Activated naive CD8-positive, alpha-beta T cell treated with anti-CD3 and anti-CD28 coated beads, Interleukin-2, amount 50 U/mL, for 24 hours (primary cell): ENCODE results near the gene COLEC12.
"Not testable (repeated sequence)": the region's sequence is repeated elsewhere in the genome, so short reads cannot be mapped to it uniquely, and the experiment has no call there.

Experiments
- ATAC-seq: fragments of 150-1000 bp; cut with Tn5 transposase; one replicate; pipeline ENCODE4 v1.10.0; 2021
- DNase-seq: peaks from one replicate; pipeline ENCODE4 v3.0.0; 2021
- H3K27ac Mint-ChIP-seq: one replicate; pipeline ENCODE4 v1.8.0; 2021; ENCODE audit warnings: mild to moderate bottlenecking, mixed read lengths
- H3K27me3 Mint-ChIP-seq: one replicate; pipeline ENCODE4 v1.8.0; 2021; ENCODE audit warnings: mixed read lengths
- H3K36me3 Mint-ChIP-seq: one replicate; pipeline ENCODE4 v1.8.0; 2021; ENCODE audit warnings: low read depth, mixed read lengths
- H3K4me1 Mint-ChIP-seq: one replicate; pipeline ENCODE4 v1.8.0; 2021; ENCODE audit warnings: mixed read lengths
- H3K4me3 Mint-ChIP-seq: one replicate; pipeline ENCODE4 v1.8.0; 2021; ENCODE audit warnings: mild to moderate bottlenecking, moderate library complexity, mixed read lengths
- H3K9me3 Mint-ChIP-seq: one replicate; pipeline ENCODE4 v1.8.0; 2021; ENCODE audit warnings: mixed read lengths

The COLEC12 gene

GRCh38 chr18:321865-322467, 178.5 kb downstream of the COLEC12 start:
- Mint-ChIP-seq H3K4me1 (peaks cover 7% of the 10 kb centered on the region), H3K36me3 (no peaks in the 10 kb centered on the region), H3K27me3 (peaks cover 4% of the 10 kb centered on the region), H3K9me3 (no peaks in the 10 kb centered on the region), H3K27ac (no peak overlapping the region), H3K4me3 (no peak overlapping the region)
- DNase-seq, result no peak
- no peak for ATAC-seq

- H3K36me3 Mint-ChIP-seq, result no peaks in the 10 kb centered on the region
- peaks cover 7% of the 10 kb centered on the region for H3K4me1 Mint-ChIP-seq
- no peak overlapping the region for H3K27ac Mint-ChIP-seq
- DNase-seq (no peak), ATAC-seq (no peak)
- H3K27me3 Mint-ChIP-seq, result peaks cover 4% of the 10 kb centered on the region
- H3K4me3 Mint-ChIP-seq, result no peak overlapping the region
- no peaks in the 10 kb centered on the region for H3K9me3 Mint-ChIP-seq
Measured at GRCh38 chr18:320155-320554, 180.3 kb downstream of the COLEC12 start.

- Mint-ChIP-seq H3K27me3 (peaks cover 4% of the 10 kb centered on the region), H3K4me1 (peaks cover 7% of the 10 kb centered on the region), H3K4me3 (no peak overlapping the region), H3K27ac (no peak overlapping the region), H3K36me3 (no peaks in the 10 kb centered on the region), H3K9me3 (no peaks in the 10 kb centered on the region)
- no peak for ATAC-seq
- DNase-seq, result no peak
Measured at GRCh38 chr18:319720-320119, 180.8 kb downstream of the COLEC12 start.

- H3K27ac Mint-ChIP-seq, result no peak overlapping the region
- no peaks in the 10 kb centered on the region for H3K9me3 Mint-ChIP-seq
- H3K4me3 Mint-ChIP-seq, result no peak overlapping the region
- no peaks in the 10 kb centered on the region for H3K36me3 Mint-ChIP-seq
- no peak for ATAC-seq
- DNase-seq, result no peak
- peaks cover 4% of the 10 kb centered on the region for H3K27me3 Mint-ChIP-seq
- H3K4me1 Mint-ChIP-seq, result peaks cover 7% of the 10 kb centered on the region
Measured at GRCh38 chr18:318791-319291, 181.7 kb downstream of the COLEC12 start.

GRCh38 chr18:317618-318017, 182.9 kb downstream of the COLEC12 start:
- Mint-ChIP-seq H3K27ac (no peak overlapping the region), H3K27me3 (peaks cover 2% of the 10 kb centered on the region), H3K4me1 (peaks cover 6% of the 10 kb centered on the region), H3K9me3 (no peaks in the 10 kb centered on the region), H3K36me3 (no peaks in the 10 kb centered on the region), H3K4me3 (no peak overlapping the region)
- DNase-seq (no peak), ATAC-seq (no peak)

GRCh38 chr18:316393-316792, 184.1 kb downstream of the COLEC12 start:
- Mint-ChIP-seq H3K4me3 (no peak overlapping the region), H3K9me3 (no peaks in the 10 kb centered on the region), H3K4me1 (no peaks in the 10 kb centered on the region), H3K36me3 (no peaks in the 10 kb centered on the region), H3K27me3 (no peaks in the 10 kb centered on the region), H3K27ac (no peak overlapping the region)
- no peak for DNase-seq
- ATAC-seq, result no peak

- Mint-ChIP-seq H3K36me3 (no peaks in the 10 kb centered on the region), H3K27me3 (no peaks in the 10 kb centered on the region), H3K4me1 (no peaks in the 10 kb centered on the region), H3K4me3 (no peak overlapping the region), H3K27ac (no peak overlapping the region), H3K9me3 (no peaks in the 10 kb centered on the region)
- no peak for ATAC-seq
- no peak for DNase-seq
Measured at GRCh38 chr18:313931-314330, 186.6 kb downstream of the COLEC12 start.

- H3K36me3 Mint-ChIP-seq, result no peaks in the 10 kb centered on the region
Measured at GRCh38 chr18:312415-312814, 188.1 kb downstream of the COLEC12 start.

GRCh38 chr18:310042-310441, 190.5 kb downstream of the COLEC12 start:
- no peaks in the 10 kb centered on the region for H3K4me1 Mint-ChIP-seq
- no peaks in the 10 kb centered on the region for H3K9me3 Mint-ChIP-seq
- no peak for DNase-seq
- no peaks in the 10 kb centered on the region for H3K27me3 Mint-ChIP-seq
- H3K4me3 Mint-ChIP-seq, result no peak overlapping the region
- no peaks in the 10 kb centered on the region for H3K36me3 Mint-ChIP-seq
- no peak for ATAC-seq
- no peak overlapping the region for H3K27ac Mint-ChIP-seq

More at GRCh38 chr18:312415-312814, 188.1 kb downstream of the COLEC12 start:
- no peak for DNase-seq
- H3K27ac Mint-ChIP-seq, result no peak overlapping the region
- no peaks in the 10 kb centered on the region for H3K27me3 Mint-ChIP-seq
- no peak for ATAC-seq
- H3K9me3 Mint-ChIP-seq, result no peaks in the 10 kb centered on the region
- no peak overlapping the region for H3K4me3 Mint-ChIP-seq
- H3K4me1 Mint-ChIP-seq, result no peaks in the 10 kb centered on the region

- H3K4me3 Mint-ChIP-seq, H3K27me3 Mint-ChIP-seq, H3K27ac Mint-ChIP-seq, H3K36me3 Mint-ChIP-seq, DNase-seq, ATAC-seq, H3K9me3 Mint-ChIP-seq, H3K4me1 Mint-ChIP-seq: not testable (repeated sequence)
Measured at GRCh38 chr18:308086-308485, 192.4 kb downstream of the COLEC12 start.

GRCh38 chr18:306608-307255, 193.8 kb downstream of the COLEC12 start:
- DNase-seq (no peak), ATAC-seq (no peak)
- H3K27me3 Mint-ChIP-seq, result no peaks in the 10 kb centered on the region
- H3K9me3 Mint-ChIP-seq, result no peaks in the 10 kb centered on the region
- no peaks in the 10 kb centered on the region for H3K4me1 Mint-ChIP-seq
- H3K36me3 Mint-ChIP-seq, result no peaks in the 10 kb centered on the region
- no peak overlapping the region for H3K4me3 Mint-ChIP-seq
- no peak overlapping the region for H3K27ac Mint-ChIP-seq

GRCh38 chr18:305003-305501, 195.4 kb downstream of the COLEC12 start:
- ATAC-seq (no peak), DNase-seq (no peak)
- no peaks in the 10 kb centered on the region for H3K36me3 Mint-ChIP-seq
- H3K27me3 Mint-ChIP-seq, result no peaks in the 10 kb centered on the region
- H3K27ac Mint-ChIP-seq, result no peak overlapping the region
- no peaks in the 10 kb centered on the region for H3K4me1 Mint-ChIP-seq
- no peak overlapping the region for H3K4me3 Mint-ChIP-seq
- no peaks in the 10 kb centered on the region for H3K9me3 Mint-ChIP-seq

- no peak overlapping the region for H3K27ac Mint-ChIP-seq
- ATAC-seq, result no peak
- no peaks in the 10 kb centered on the region for H3K36me3 Mint-ChIP-seq
- no peak for DNase-seq
- no peak overlapping the region for H3K4me3 Mint-ChIP-seq
- no peaks in the 10 kb centered on the region for H3K27me3 Mint-ChIP-seq
- no peaks in the 10 kb centered on the region for H3K9me3 Mint-ChIP-seq
- H3K4me1 Mint-ChIP-seq, result no peaks in the 10 kb centered on the region
Measured at GRCh38 chr18:303607-304006, 196.9 kb downstream of the COLEC12 start.

- H3K36me3 Mint-ChIP-seq, result no peaks in the 10 kb centered on the region
- no peak overlapping the region for H3K4me3 Mint-ChIP-seq
- DNase-seq, result no peak
- no peaks in the 10 kb centered on the region for H3K27me3 Mint-ChIP-seq
- no peak overlapping the region for H3K27ac Mint-ChIP-seq
- H3K9me3 Mint-ChIP-seq, result no peaks in the 10 kb centered on the region
- no peak for ATAC-seq
- no peaks in the 10 kb centered on the region for H3K4me1 Mint-ChIP-seq
Measured at GRCh38 chr18:303011-303410, 197.5 kb downstream of the COLEC12 start.

GRCh38 chr18:302097-302496, 198.4 kb downstream of the COLEC12 start:
- no peaks in the 10 kb centered on the region for H3K27me3 Mint-ChIP-seq
- H3K27ac Mint-ChIP-seq, result no peak overlapping the region
- no peaks in the 10 kb centered on the region for H3K36me3 Mint-ChIP-seq
- no peaks in the 10 kb centered on the region for H3K4me1 Mint-ChIP-seq
- no peak overlapping the region for H3K4me3 Mint-ChIP-seq
- no peak for DNase-seq
- ATAC-seq, result no peak
- H3K9me3 Mint-ChIP-seq, result no peaks in the 10 kb centered on the region
